ENCODE measurements around the gene LCE4A.

The LCE4A gene

DNA sequence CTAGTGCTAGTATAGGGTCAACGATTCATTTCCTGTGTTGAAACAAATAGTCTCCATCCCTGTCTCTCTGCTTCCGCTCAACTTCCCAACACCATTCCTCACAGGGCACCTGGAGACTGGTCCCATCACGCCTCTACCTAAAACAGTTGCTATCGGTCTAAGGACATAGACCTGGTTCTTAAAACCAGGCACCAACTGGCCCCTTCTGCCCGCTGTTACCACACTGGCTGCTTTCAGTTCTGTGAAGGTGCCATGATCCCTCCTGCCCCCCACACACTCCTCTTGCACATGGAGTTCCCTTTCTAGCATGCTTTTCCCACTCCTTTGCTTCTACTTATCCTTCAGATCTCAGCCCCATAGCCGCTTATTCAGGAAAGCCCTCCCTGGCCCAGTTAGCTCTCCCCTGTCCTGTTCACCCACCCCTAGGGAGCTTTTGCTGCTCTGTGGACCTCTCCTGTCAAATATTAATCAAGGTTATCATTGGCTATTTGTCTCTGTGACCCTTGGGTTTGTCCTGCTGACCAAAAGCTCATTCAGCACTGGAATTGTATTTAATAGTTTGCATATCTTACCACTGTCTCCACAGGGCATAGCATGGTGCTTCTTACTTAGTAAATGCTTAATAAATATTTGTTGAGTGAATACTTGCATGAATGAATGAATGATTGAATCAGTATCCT is 37.9 kb downstream of the LCE4A start:
- DNase-seq: no peak

GRCh38 chr1:152747831-152748230 is 39.9 kb downstream of the LCE4A start:
- DNase-seq: no peak

DNA sequence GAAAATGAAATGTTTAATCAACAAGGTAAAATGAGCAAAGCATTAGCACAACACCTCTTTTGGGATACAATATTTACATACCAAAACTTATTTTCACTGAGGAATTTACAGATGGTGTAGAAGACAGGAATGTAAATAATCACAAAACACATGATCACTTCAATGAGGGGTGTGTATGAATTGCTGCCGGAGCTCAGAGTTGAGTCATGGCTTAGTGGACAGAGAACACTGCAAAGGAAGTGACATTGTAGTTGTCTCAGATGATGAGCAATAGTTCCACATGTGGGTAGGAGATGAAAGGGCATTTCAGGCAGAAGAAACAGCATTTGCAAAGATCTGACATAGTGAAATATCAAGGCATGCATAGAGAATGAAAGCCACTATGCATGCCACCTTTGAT is 44.3 kb downstream of the LCE4A start:
- DNase-seq: no peak

- DNase-seq: no peak
These were observed 45.6 kb downstream of the LCE4A start for GRCh38 chr1:152753586-152753985.

DNA sequence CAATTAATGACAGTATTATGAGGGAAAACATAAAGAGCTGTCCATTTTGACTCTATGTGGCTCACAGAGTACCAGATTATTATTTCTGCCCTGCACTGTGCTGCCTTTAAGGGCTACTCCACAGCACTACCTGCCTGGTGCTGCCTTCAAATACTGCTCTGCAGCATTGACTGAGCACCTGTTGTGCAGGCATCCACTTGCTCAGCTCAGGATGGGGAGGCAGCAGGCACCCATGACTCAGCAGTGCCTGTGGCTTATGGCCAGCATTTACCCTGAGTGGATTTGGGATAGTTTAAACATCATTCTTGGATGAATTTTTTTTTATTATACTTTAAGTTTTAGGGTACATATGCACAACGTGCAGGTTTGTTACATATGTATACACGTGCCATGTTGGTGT is 48.9 kb downstream of the LCE4A start:
- no peak for DNase-seq

DNA sequence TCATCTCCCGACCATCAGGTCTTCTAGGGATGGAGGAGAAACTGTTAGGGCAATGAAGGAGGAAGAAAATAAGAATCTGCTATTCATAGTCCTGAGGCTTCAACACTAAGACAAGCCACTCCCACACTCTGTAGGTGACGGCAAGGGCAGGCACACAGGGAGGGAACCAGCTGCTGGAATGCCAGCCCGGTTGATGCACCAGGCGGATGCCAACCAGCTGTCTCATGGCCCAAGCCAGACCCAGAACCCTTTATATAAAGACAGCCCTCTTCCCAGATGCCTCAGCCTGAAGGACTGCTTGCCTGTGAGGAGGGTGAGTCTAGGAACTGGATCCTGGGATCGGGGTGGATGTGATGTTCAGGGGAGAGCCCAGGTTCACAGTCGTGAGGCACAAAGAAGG is 49.8 kb downstream of the LCE4A start, which contains the start of gene KPRP:
KPRP (plus strand) TSS at position 279 of the 400 bp plus-strand sequence. CDS start 1,564 bp downstream, outside the sequence.
- DNase-seq: no peak

GRCh38 chr1:152758636-152759035 is 50.7 kb downstream of the LCE4A start:
- no peak for DNase-seq

All from right forelimb (tissue), 1 donor.